Measurements from ENCODE around the gene SVOPL. TPM values are rescaled to one million over a fixed set of nuclear protein-coding genes. Genes with fewer than 3 reads are reported as not detected.

Gene SVOPL
- total and polyA plus RNA-seq, 2 experiments from 2014 or later = 2.3 to 4.5 TPM

DNA sequence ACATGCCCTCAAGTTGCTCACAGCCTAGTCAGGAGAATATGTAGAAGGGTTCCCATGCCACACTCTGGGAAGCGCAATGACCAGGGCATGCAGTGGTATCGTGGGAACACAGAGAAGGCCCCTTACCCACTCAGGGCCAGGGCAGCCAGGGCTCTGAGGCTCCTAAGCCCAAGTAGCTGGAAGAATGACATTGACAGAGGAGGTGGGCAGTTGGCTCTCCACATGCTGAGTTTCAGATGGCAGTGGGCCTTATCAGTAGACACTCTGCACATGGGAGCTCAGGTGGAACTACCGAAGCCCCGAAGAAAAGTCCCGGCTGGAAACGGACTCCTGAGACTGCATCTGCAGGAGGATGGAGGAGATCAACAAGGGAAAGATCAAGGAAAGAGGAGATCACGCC lies 15.7 kb upstream of the SVOPL start:
- H3K27me3 ChIP-seq = no peaks in the 10 kb centered on the region
- H3K27ac ChIP-seq = no peak overlapping the region
- TF ChIP-seq, protein P1, sequence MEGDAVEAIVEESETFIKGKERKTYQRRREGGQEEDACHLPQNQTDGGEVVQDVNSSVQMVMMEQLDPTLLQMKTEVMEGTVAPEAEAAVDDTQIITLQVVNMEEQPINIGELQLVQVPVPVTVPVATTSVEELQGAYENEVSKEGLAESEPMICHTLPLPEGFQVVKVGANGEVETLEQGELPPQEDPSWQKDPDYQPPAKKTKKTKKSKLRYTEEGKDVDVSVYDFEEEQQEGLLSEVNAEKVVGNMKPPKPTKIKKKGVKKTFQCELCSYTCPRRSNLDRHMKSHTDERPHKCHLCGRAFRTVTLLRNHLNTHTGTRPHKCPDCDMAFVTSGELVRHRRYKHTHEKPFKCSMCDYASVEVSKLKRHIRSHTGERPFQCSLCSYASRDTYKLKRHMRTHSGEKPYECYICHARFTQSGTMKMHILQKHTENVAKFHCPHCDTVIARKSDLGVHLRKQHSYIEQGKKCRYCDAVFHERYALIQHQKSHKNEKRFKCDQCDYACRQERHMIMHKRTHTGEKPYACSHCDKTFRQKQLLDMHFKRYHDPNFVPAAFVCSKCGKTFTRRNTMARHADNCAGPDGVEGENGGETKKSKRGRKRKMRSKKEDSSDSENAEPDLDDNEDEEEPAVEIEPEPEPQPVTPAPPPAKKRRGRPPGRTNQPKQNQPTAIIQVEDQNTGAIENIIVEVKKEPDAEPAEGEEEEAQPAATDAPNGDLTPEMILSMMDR (IDR thresholded peaks at IDR 0.05; ENCODE audit: low read depth, low read length) = no peak
- no peak for DNase-seq (ENCODE audit: low read depth in 1 of 2, low spot score in 1 of 2)
- H3K36me3 ChIP-seq = no peaks in the 10 kb centered on the region
- H3K9me3 ChIP-seq (ENCODE audit: low read depth) = no peaks in the 10 kb centered on the region
- H3K4me1 ChIP-seq (ENCODE audit: low read depth) = no peaks in the 10 kb centered on the region
- H3K4me3 ChIP-seq = no peak overlapping the region

DNA sequence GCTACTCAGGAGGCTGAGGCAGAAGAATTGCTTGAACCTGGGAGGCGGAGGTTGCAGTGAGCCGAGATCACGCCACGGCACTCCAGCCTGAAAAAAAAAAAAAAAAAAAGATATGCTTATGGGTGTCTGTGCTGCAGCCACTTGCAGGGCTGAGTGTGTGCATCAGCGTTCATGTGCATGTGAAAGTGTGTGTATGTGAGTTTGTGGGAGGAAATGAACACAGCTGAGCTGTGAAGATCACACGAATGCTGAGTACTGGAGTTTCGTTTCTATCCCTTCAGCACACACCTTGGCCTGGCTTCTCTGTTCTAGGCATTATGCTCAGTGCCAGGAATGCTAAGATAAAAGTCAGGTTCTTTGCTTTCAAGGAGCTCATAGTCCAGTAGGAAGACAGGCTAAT lies 12.0 kb upstream of the SVOPL start:
- H3K4me1 ChIP-seq (ENCODE audit: low read depth) = no peaks in the 10 kb centered on the region
- no peak overlapping the region for H3K27ac ChIP-seq
- H3K4me3 ChIP-seq = no peak overlapping the region
- no peaks in the 10 kb centered on the region for H3K27me3 ChIP-seq
- H3K9me3 ChIP-seq (ENCODE audit: low read depth) = no peaks in the 10 kb centered on the region
- no peaks in the 10 kb centered on the region for H3K36me3 ChIP-seq
- no peak for DNase-seq (ENCODE audit: low read depth in 1 of 2, low spot score in 1 of 2)
- TF ChIP-seq, protein P1 (IDR thresholded peaks at IDR 0.05; ENCODE audit: low read depth, low read length) = no peak

DNA sequence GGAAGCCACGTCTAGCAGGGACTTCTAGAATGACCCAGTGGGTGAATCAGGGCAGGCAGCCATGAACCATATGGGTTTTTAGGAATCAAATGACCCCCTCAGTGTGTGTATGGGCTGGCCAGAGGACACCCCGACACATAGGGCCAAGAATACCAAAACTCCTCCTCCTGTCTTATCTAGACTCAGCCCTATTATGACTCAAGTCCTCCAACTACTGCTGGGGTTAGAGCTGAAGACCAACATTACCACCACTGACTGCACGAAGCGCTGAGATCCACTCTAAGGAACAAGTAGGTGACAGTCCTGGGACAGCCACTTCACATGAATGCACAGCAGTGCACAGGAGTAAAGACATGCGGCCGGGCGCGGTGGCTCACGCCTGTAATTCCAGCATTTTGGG lies 11.5 kb upstream of the SVOPL start:
- TF ChIP-seq, protein P1 (IDR thresholded peaks at IDR 0.05; ENCODE audit: low read depth, low read length) = no peak
- Histone ChIP-seq H3K36me3 (no peaks in the 10 kb centered on the region), H3K27ac (no peak overlapping the region), H3K4me3 (no peak overlapping the region), H3K4me1 (ENCODE audit: low read depth) (no peaks in the 10 kb centered on the region), H3K9me3 (ENCODE audit: low read depth) (no peaks in the 10 kb centered on the region), H3K27me3 (no peaks in the 10 kb centered on the region)
- no peak for DNase-seq (ENCODE audit: low read depth in 1 of 2, low spot score in 1 of 2)

DNA sequence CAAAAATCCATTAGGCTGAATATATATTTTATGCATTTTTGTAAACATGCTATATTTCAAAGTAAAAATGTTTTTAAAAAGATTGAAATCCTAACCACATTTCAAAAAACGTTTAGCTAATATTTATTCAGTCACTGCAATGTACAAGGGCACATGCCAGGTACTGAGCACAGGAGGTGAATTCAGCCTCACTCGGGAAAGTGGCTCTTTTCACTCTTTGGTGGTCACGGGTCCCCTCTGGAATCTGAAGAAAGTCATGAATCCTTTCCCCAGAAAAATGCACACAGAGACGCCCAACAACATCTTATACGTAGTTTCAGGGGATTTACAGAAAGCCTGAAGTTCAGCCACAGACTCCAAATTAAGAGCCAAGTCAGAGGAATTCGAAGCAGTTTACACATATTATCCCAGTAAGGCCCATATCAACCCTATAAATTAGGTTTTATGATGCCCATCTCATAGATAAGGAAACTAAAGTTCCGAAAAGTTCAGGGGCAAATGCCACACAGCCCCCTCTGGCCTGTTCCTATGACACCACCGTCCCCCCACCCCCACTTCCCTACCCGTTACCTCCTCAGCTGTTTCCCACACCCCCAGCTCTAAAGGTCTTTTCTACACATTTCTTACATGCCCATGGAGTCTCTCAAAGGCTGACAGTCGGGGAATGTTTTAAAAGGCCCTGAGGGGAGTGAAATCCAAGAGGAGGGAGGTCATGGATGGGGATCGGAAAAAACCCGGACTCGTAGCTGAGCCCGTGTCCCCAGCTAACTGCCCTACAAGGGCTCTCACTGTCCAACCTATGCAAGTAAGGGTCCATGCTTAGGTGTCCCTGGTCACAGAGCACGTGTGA lies 9.6 kb upstream of the SVOPL start:
- H3K36me3 ChIP-seq = no peaks in the 10 kb centered on the region
- no peak overlapping the region for H3K4me3 ChIP-seq
- TF ChIP-seq, protein P1 (IDR thresholded peaks at IDR 0.05; ENCODE audit: low read depth, low read length) = no peak
- no peaks in the 10 kb centered on the region for H3K4me1 ChIP-seq (ENCODE audit: low read depth)
- H3K27ac ChIP-seq = no peak overlapping the region
- H3K27me3 ChIP-seq = no peaks in the 10 kb centered on the region
- H3K9me3 ChIP-seq (ENCODE audit: low read depth) = no peaks in the 10 kb centered on the region
- DNase-seq (ENCODE audit: low read depth in 1 of 2, low spot score in 1 of 2) = no peak

DNA sequence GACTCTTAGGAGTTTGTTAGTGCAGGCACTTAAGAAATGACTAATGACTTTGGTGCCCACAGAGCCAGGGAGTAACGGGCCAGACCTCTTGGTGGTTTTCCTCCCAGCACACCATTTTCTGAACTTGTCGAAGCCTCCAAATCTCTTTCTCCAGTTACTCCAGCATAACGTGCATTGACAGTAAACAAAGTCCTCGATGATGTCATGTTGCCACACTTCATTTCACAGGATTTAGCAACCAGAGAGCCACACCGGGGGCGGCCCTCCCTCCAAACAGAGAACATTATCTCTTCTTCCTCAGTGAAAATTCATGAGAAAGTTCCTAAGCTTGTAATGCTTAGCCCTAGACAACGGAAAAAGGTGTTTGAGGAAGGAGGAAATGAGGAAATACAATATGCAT lies 4.0 kb upstream of the SVOPL start:
- TF ChIP-seq, protein P1 (IDR thresholded peaks at IDR 0.05; ENCODE audit: low read depth, low read length) = no peak
- no peaks in the 10 kb centered on the region for H3K9me3 ChIP-seq (ENCODE audit: low read depth)
- H3K27ac ChIP-seq = no peak overlapping the region
- H3K27me3 ChIP-seq = no peaks in the 10 kb centered on the region
- DNase-seq (ENCODE audit: low read depth in 1 of 2, low spot score in 1 of 2) = no peak
- H3K4me1 ChIP-seq (ENCODE audit: low read depth) = no peaks in the 10 kb centered on the region
- H3K36me3 ChIP-seq = no peaks in the 10 kb centered on the region
- H3K4me3 ChIP-seq = no peak overlapping the region

Data from cardiac muscle cell (in vitro differentiated cells and primary cell).